Measurements from ENCODE around the gene PKIG. TPM values are rescaled to one million over a fixed set of nuclear protein-coding genes. Genes with fewer than 3 reads are reported as not detected.

Gene PKIG
- polyA plus RNA-seq, 3 donors, result 0.67 to 1.4 (median 0.84) TPM

DNA sequence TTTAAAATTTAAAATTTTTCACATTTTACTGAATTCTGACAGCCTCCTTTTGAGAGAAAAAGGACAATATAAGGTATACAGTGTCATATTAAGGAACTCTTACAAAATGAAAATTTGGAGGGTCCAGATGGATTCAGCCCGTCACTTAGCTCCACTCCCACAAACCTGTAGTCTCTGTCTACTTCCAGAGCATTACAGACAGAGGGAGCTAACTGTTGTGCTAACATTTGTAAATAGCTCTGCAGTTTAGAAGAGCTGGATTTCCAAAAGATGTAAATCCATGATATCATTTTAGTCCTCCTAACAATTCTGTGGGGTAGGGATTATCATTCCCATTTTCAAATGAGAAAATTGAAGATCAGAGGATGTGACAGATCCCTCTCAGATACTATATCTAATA is 44.4 kb upstream of the PKIG start:
- Mint-ChIP-seq H3K4me1 (peaks cover 20% of the 10 kb centered on the region), H3K36me3 (no peaks in the 10 kb centered on the region), H3K9me3 (no peaks in the 10 kb centered on the region), H3K27ac (no peak overlapping the region), H3K4me3 (no peak overlapping the region), H3K27me3 (ENCODE audit: low read depth in 3 of 3) (peaks cover 0 to 1% (median 0%) of the 10 kb centered on the region in 3 donors)
- WGBS (ENCODE audit: insufficient coverage), result no CpG with 5 or more reads among the region's 1 CpG
- intact Hi-C loops (cut with micrococcal nuclease), result no loop called here
- no peaks in the 10 kb centered on the region for H3K79me2 ChIP-seq (ENCODE audit: insufficient read depth, low read length)
- no peaks in the 10 kb centered on the region for H4K20me1 ChIP-seq (ENCODE audit: insufficient read depth, low read length)
- TF ChIP-seq CTCF (IDR thresholded peaks at IDR 0.05), result no peak
- no peaks in the 10 kb centered on the region for H3K27me3 ChIP-seq (ENCODE audit: control insufficient read depth in 2 of 2, insufficient read depth in 2 of 2, low read length in 2 of 2)
- no peaks in the 10 kb centered on the region for H3K9me3 ChIP-seq (replicated peaks in 1 of 2; ENCODE audit: control insufficient read depth in 1 of 2, insufficient read depth in 1 of 2, low read length in 2 of 2)
- no peak overlapping the region for H3K4me2 ChIP-seq (replicated peaks; ENCODE audit: extremely low read depth, low read length, poor library complexity, severe bottlenecking)
- no peak overlapping the region for H2AFZ ChIP-seq (ENCODE audit: insufficient read depth, low read depth, low read length, poor library complexity, severe bottlenecking)
- peaks cover 12 to 13% of the 10 kb centered on the region in 2 donors for H3K4me1 ChIP-seq (ENCODE audit: control insufficient read depth in 1 of 2, insufficient read depth in 2 of 2, low read length in 2 of 2)
- H3K36me3 ChIP-seq (replicated peaks in 1 of 2; ENCODE audit: control insufficient read depth in 1 of 2, insufficient read depth in 2 of 2, low read length in 2 of 2), result no peaks in the 10 kb centered on the region
- no peak overlapping the region for H3K9ac ChIP-seq (ENCODE audit: insufficient read depth, low read length, poor library complexity, severe bottlenecking)
- no peak overlapping the region for H3K27ac ChIP-seq (ENCODE audit: low read depth in 1 of 2, low read length in 2 of 2)
- no peak for DNase-seq
- H3K4me3 ChIP-seq (replicated peaks in 1 of 3; ENCODE audit: low read depth in 2 of 3, low read length in 3 of 3), result no peak overlapping the region

GRCh38 chr20:44540834-44541233 is 41.5 kb upstream of the PKIG start:
- Histone ChIP-seq H3K79me2 (ENCODE audit: insufficient read depth, low read length) (no peaks in the 10 kb centered on the region), H3K9ac (ENCODE audit: insufficient read depth, low read length, poor library complexity, severe bottlenecking) (no peak overlapping the region), H3K4me1 (ENCODE audit: control insufficient read depth in 1 of 2, insufficient read depth in 2 of 2, low read length in 2 of 2) (peaks cover 10 to 11% of the 10 kb centered on the region in 2 donors), H4K20me1 (ENCODE audit: insufficient read depth, low read length) (no peaks in the 10 kb centered on the region), H3K4me3 (replicated peaks in 1 of 3; ENCODE audit: low read depth in 2 of 3, low read length in 3 of 3) (no peak overlapping the region), H3K4me2 (replicated peaks; ENCODE audit: extremely low read depth, low read length, poor library complexity, severe bottlenecking) (no peak overlapping the region), H3K27me3 (ENCODE audit: control insufficient read depth in 2 of 2, insufficient read depth in 2 of 2, low read length in 2 of 2) (no peaks in the 10 kb centered on the region), H3K9me3 (replicated peaks in 1 of 2; ENCODE audit: control insufficient read depth in 1 of 2, insufficient read depth in 1 of 2, low read length in 2 of 2) (no peaks in the 10 kb centered on the region), H3K36me3 (replicated peaks in 1 of 2; ENCODE audit: control insufficient read depth in 1 of 2, insufficient read depth in 2 of 2, low read length in 2 of 2) (no peaks in the 10 kb centered on the region), H2AFZ (ENCODE audit: insufficient read depth, low read depth, low read length, poor library complexity, severe bottlenecking) (no peak overlapping the region), H3K27ac (ENCODE audit: low read depth in 1 of 2, low read length in 2 of 2) (no peak overlapping the region)
- Mint-ChIP-seq H3K9me3 (no peaks in the 10 kb centered on the region), H3K36me3 (no peaks in the 10 kb centered on the region), H3K4me1 (peaks cover 19% of the 10 kb centered on the region), H3K27me3 (ENCODE audit: low read depth in 3 of 3) (peaks cover 0 to 1% (median 0%) of the 10 kb centered on the region in 3 donors), H3K27ac (no peak overlapping the region), H3K4me3 (no peak overlapping the region)
- DNase-seq, result no peak
- intact Hi-C loops (cut with micrococcal nuclease), result loop anchor here in 1 of 2 donors (10.0 kb wide), 1 partner anchor 54 kb away; no protein-coding TSS in a partner anchor
- 67% methylated on average over 3 of the region's 6 CpGs for WGBS (ENCODE audit: insufficient coverage)
- no peak for TF ChIP-seq CTCF (IDR thresholded peaks at IDR 0.05)
